ENCODE measurements around the gene TIMP3.

Gene TIMP3

GRCh38 chr22:32776397-32776796, 25.1 kb upstream of the TIMP3 start:
- Mint-ChIP-seq H3K4me3 (no peak overlapping the region), H3K9me3 (no peaks in the 10 kb centered on the region), H3K36me3 (ENCODE audit: low read depth) (no peaks in the 10 kb centered on the region), H3K27ac (no peak overlapping the region), H3K4me1 (ENCODE audit: low read depth) (no peaks in the 10 kb centered on the region), H3K27me3 (no peaks in the 10 kb centered on the region)

GRCh38 chr22:32776802-32777201, 24.7 kb upstream of the TIMP3 start:
- H3K4me3 Mint-ChIP-seq, result no peak overlapping the region
- H3K27ac Mint-ChIP-seq, result no peak overlapping the region
- H3K27me3 Mint-ChIP-seq, result no peaks in the 10 kb centered on the region
- H3K9me3 Mint-ChIP-seq, result no peaks in the 10 kb centered on the region
- H3K4me1 Mint-ChIP-seq (ENCODE audit: low read depth), result no peaks in the 10 kb centered on the region
- no peaks in the 10 kb centered on the region for H3K36me3 Mint-ChIP-seq (ENCODE audit: low read depth)

GRCh38 chr22:32777987-32778386, 23.5 kb upstream of the TIMP3 start:
- no peaks in the 10 kb centered on the region for H3K4me1 Mint-ChIP-seq (ENCODE audit: low read depth)
- H3K27me3 Mint-ChIP-seq, result no peaks in the 10 kb centered on the region
- H3K9me3 Mint-ChIP-seq, result no peaks in the 10 kb centered on the region
- H3K4me3 Mint-ChIP-seq, result no peak overlapping the region
- H3K27ac Mint-ChIP-seq, result no peak overlapping the region
- no peaks in the 10 kb centered on the region for H3K36me3 Mint-ChIP-seq (ENCODE audit: low read depth)

GRCh38 chr22:32780726-32781310, 20.7 kb upstream of the TIMP3 start:
- no peaks in the 10 kb centered on the region for H3K4me1 Mint-ChIP-seq (ENCODE audit: low read depth)
- H3K27ac Mint-ChIP-seq, result no peak overlapping the region
- no peak overlapping the region for H3K4me3 Mint-ChIP-seq
- no peaks in the 10 kb centered on the region for H3K36me3 Mint-ChIP-seq (ENCODE audit: low read depth)
- H3K9me3 Mint-ChIP-seq, result no peaks in the 10 kb centered on the region
- H3K27me3 Mint-ChIP-seq, result no peaks in the 10 kb centered on the region

- Mint-ChIP-seq H3K4me3 (no peak overlapping the region), H3K27me3 (no peaks in the 10 kb centered on the region), H3K36me3 (ENCODE audit: low read depth) (no peaks in the 10 kb centered on the region), H3K4me1 (ENCODE audit: low read depth) (no peaks in the 10 kb centered on the region), H3K9me3 (no peaks in the 10 kb centered on the region), H3K27ac (no peak overlapping the region)
Measured at GRCh38 chr22:32781695-32782094, 19.8 kb upstream of the TIMP3 start.

GRCh38 chr22:32785321-32786026, 16.0 kb upstream of the TIMP3 start:
- H3K27me3 Mint-ChIP-seq, result no peaks in the 10 kb centered on the region
- no peaks in the 10 kb centered on the region for H3K4me1 Mint-ChIP-seq (ENCODE audit: low read depth)
- H3K9me3 Mint-ChIP-seq, result no peaks in the 10 kb centered on the region
- H3K36me3 Mint-ChIP-seq (ENCODE audit: low read depth), result no peaks in the 10 kb centered on the region
- H3K27ac Mint-ChIP-seq, result no peak overlapping the region
- no peak overlapping the region for H3K4me3 Mint-ChIP-seq

GRCh38 chr22:32786027-32786418, 15.5 kb upstream of the TIMP3 start:
- no peak overlapping the region for H3K4me3 Mint-ChIP-seq
- no peak overlapping the region for H3K27ac Mint-ChIP-seq
- no peaks in the 10 kb centered on the region for H3K36me3 Mint-ChIP-seq (ENCODE audit: low read depth)
- H3K27me3 Mint-ChIP-seq, result no peaks in the 10 kb centered on the region
- H3K4me1 Mint-ChIP-seq (ENCODE audit: low read depth), result no peaks in the 10 kb centered on the region
- no peaks in the 10 kb centered on the region for H3K9me3 Mint-ChIP-seq

GRCh38 chr22:32788904-32789624, 12.4 kb upstream of the TIMP3 start:
- no peaks in the 10 kb centered on the region for H3K27me3 Mint-ChIP-seq
- no peak overlapping the region for H3K27ac Mint-ChIP-seq
- no peaks in the 10 kb centered on the region for H3K4me1 Mint-ChIP-seq (ENCODE audit: low read depth)
- H3K9me3 Mint-ChIP-seq, result no peaks in the 10 kb centered on the region
- H3K4me3 Mint-ChIP-seq, result no peak overlapping the region
- H3K36me3 Mint-ChIP-seq (ENCODE audit: low read depth), result no peaks in the 10 kb centered on the region

GRCh38 chr22:32789797-32790620, 11.5 kb upstream of the TIMP3 start:
- H3K27ac Mint-ChIP-seq, result no peak overlapping the region
- H3K4me1 Mint-ChIP-seq (ENCODE audit: low read depth), result no peaks in the 10 kb centered on the region
- H3K27me3 Mint-ChIP-seq, result no peaks in the 10 kb centered on the region
- no peaks in the 10 kb centered on the region for H3K9me3 Mint-ChIP-seq
- H3K4me3 Mint-ChIP-seq, result no peak overlapping the region
- H3K36me3 Mint-ChIP-seq (ENCODE audit: low read depth), result no peaks in the 10 kb centered on the region

- Mint-ChIP-seq H3K4me3 (no peak overlapping the region), H3K27ac (no peak overlapping the region), H3K9me3 (no peaks in the 10 kb centered on the region), H3K36me3 (ENCODE audit: low read depth) (no peaks in the 10 kb centered on the region), H3K27me3 (peaks cover 9% of the 10 kb centered on the region), H3K4me1 (ENCODE audit: low read depth) (no peaks in the 10 kb centered on the region)
Measured at GRCh38 chr22:32791056-32791455, 10.4 kb upstream of the TIMP3 start.

GRCh38 chr22:32791485-32791884, 10.0 kb upstream of the TIMP3 start:
- Mint-ChIP-seq H3K9me3 (no peaks in the 10 kb centered on the region), H3K4me1 (ENCODE audit: low read depth) (no peaks in the 10 kb centered on the region), H3K27ac (no peak overlapping the region), H3K27me3 (peaks cover 10% of the 10 kb centered on the region), H3K36me3 (ENCODE audit: low read depth) (no peaks in the 10 kb centered on the region), H3K4me3 (no peak overlapping the region)

- Mint-ChIP-seq H3K27me3 (peaks cover 25% of the 10 kb centered on the region), H3K36me3 (ENCODE audit: low read depth) (no peaks in the 10 kb centered on the region), H3K4me1 (ENCODE audit: low read depth) (no peaks in the 10 kb centered on the region), H3K9me3 (no peaks in the 10 kb centered on the region), H3K27ac (no peak overlapping the region), H3K4me3 (no peak overlapping the region)
Measured at GRCh38 chr22:32793589-32793988, 7.9 kb upstream of the TIMP3 start.

GRCh38 chr22:32794449-32795213, 6.9 kb upstream of the TIMP3 start:
- Mint-ChIP-seq H3K4me3 (no peak overlapping the region), H3K27me3 (peaks cover 34% of the 10 kb centered on the region), H3K9me3 (no peaks in the 10 kb centered on the region), H3K36me3 (ENCODE audit: low read depth) (no peaks in the 10 kb centered on the region), H3K27ac (no peak overlapping the region), H3K4me1 (ENCODE audit: low read depth) (no peaks in the 10 kb centered on the region)

GRCh38 chr22:32795214-32795596, 6.3 kb upstream of the TIMP3 start:
- no peaks in the 10 kb centered on the region for H3K36me3 Mint-ChIP-seq (ENCODE audit: low read depth)
- H3K4me3 Mint-ChIP-seq, result no peak overlapping the region
- H3K27me3 Mint-ChIP-seq, result peaks cover 40% of the 10 kb centered on the region
- H3K9me3 Mint-ChIP-seq, result no peaks in the 10 kb centered on the region
- no peaks in the 10 kb centered on the region for H3K4me1 Mint-ChIP-seq (ENCODE audit: low read depth)
- H3K27ac Mint-ChIP-seq, result no peak overlapping the region

Data from stimulated activated naive CD8-positive, alpha-beta T cell treated with anti-CD3 and anti-CD28 coated beads, Interleukin-15, Interleukin-2, amounts not matched to agents 100 ng/mL and 50 ng/mL, for 24 hours (primary cell).